ENCODE data around the gene LPCAT3. TPM values are rescaled to one million over a fixed set of nuclear protein-coding genes. Genes with fewer than 3 reads are reported as not detected.
A peak's percentile ranks its signal among the peaks of the same experiment; 100 is the strongest.

The LPCAT3 gene
- total RNA-seq, 2 donors from 2014 or later = 33.6 to 86.7 TPM

GRCh38 chr12:6938353-6939190 is 79.7 kb downstream of the LPCAT3 start:
- DNase-seq = no peak
- Mint-ChIP-seq H3K9me3 (no peaks in the 10 kb centered on the region), H3K27ac (peak overlapping the region; percentile 90), H3K4me1 (peaks cover 30% of the 10 kb centered on the region), H3K27me3 (ENCODE audit: insufficient read depth) (no peaks in the 10 kb centered on the region), H3K36me3 (ENCODE audit: low read depth) (peaks cover 75% of the 10 kb centered on the region), H3K4me3 (peak overlapping the region; percentile 63)
- Histone ChIP-seq H3K27me3 (ENCODE audit: control insufficient read depth, insufficient read depth, low read length, poor library complexity, severe bottlenecking) (no peaks in the 10 kb centered on the region), H3K4me3 (ENCODE audit: low read length) (peak overlapping the region; percentile 72), H3K9ac (ENCODE audit: extremely low read depth, low read length, poor library complexity, severe bottlenecking) (no peak overlapping the region), H3K27ac (ENCODE audit: low read depth, low read length) (peak overlapping the region; percentile 59), H3K36me3 (ENCODE audit: control insufficient read depth, insufficient read depth, low read length) (peaks cover 73% of the 10 kb centered on the region), H3K4me1 (ENCODE audit: control insufficient read depth, insufficient read depth, low read length) (peaks cover 6% of the 10 kb centered on the region), H3K9me3 (ENCODE audit: control insufficient read depth, low read length) (no peaks in the 10 kb centered on the region)
- WGBS, 2 experiments (ENCODE audit: insufficient coverage in 1 of 2, insufficient read length in 1 of 2) = 91 to 93% methylated on average over 14 to 32 of the region's 32 CpGs
- peak; percentile 6 for TF ChIP-seq CTCF (conservative IDR thresholded peaks at IDR 0.05)

- TF ChIP-seq CTCF (conservative IDR thresholded peaks at IDR 0.05) = peak; percentile 99
- H3K27me3 Mint-ChIP-seq (ENCODE audit: insufficient read depth) = no peaks in the 10 kb centered on the region
- peak overlapping the region; percentile 91 for H3K27ac ChIP-seq (ENCODE audit: low read depth, low read length)
- peak overlapping the region; percentile 90 for H3K27ac Mint-ChIP-seq
- peak overlapping the region; percentile 63 for H3K4me3 Mint-ChIP-seq
- DNase-seq = peak; percentile 99
- no peaks in the 10 kb centered on the region for H3K27me3 ChIP-seq (ENCODE audit: control insufficient read depth, insufficient read depth, low read length, poor library complexity, severe bottlenecking)
- peaks cover 25% of the 10 kb centered on the region for H3K4me1 Mint-ChIP-seq
- H3K9ac ChIP-seq (ENCODE audit: extremely low read depth, low read length, poor library complexity, severe bottlenecking) = peak overlapping the region; percentile 67
- H3K36me3 Mint-ChIP-seq (ENCODE audit: low read depth) = peaks cover 80% of the 10 kb centered on the region
- H3K4me1 ChIP-seq (ENCODE audit: control insufficient read depth, insufficient read depth, low read length) = peaks cover 8% of the 10 kb centered on the region
- H3K36me3 ChIP-seq (ENCODE audit: control insufficient read depth, insufficient read depth, low read length) = peaks cover 81% of the 10 kb centered on the region
- no peaks in the 10 kb centered on the region for H3K9me3 Mint-ChIP-seq
- WGBS, 2 experiments (ENCODE audit: insufficient coverage in 1 of 2, insufficient read length in 1 of 2) = 7 to 15% methylated on average over 53 to 80 of the region's 80 CpGs
- H3K9me3 ChIP-seq (ENCODE audit: control insufficient read depth, low read length) = no peaks in the 10 kb centered on the region
- H3K4me3 ChIP-seq (ENCODE audit: low read length) = peak overlapping the region; percentile 72
Measured at GRCh38 chr12:6937481-6938352, 80.6 kb downstream of the LPCAT3 start.

GRCh38 chr12:6936636-6937480 is 81.4 kb downstream of the LPCAT3 start:
- peaks cover 25% of the 10 kb centered on the region for H3K4me1 Mint-ChIP-seq
- H3K27me3 Mint-ChIP-seq (ENCODE audit: insufficient read depth) = no peaks in the 10 kb centered on the region
- Histone ChIP-seq H3K4me1 (ENCODE audit: control insufficient read depth, insufficient read depth, low read length) (peaks cover 10% of the 10 kb centered on the region), H3K4me3 (ENCODE audit: low read length) (peak overlapping the region; percentile 40), H3K9ac (ENCODE audit: extremely low read depth, low read length, poor library complexity, severe bottlenecking) (no peak overlapping the region), H3K27ac (ENCODE audit: low read depth, low read length) (peak overlapping the region; percentile 91), H3K27me3 (ENCODE audit: control insufficient read depth, insufficient read depth, low read length, poor library complexity, severe bottlenecking) (no peaks in the 10 kb centered on the region), H3K36me3 (ENCODE audit: control insufficient read depth, insufficient read depth, low read length) (peaks cover 75% of the 10 kb centered on the region), H3K9me3 (ENCODE audit: control insufficient read depth, low read length) (no peaks in the 10 kb centered on the region)
- 82 to 94% methylated on average over 15 to 36 of the region's 36 CpGs for WGBS, 2 experiments (ENCODE audit: insufficient coverage in 1 of 2, insufficient read length in 1 of 2)
- peak; percentile 46 for TF ChIP-seq CTCF (conservative IDR thresholded peaks at IDR 0.05)
- H3K9me3 Mint-ChIP-seq = no peaks in the 10 kb centered on the region
- peak overlapping the region; percentile 63 for H3K4me3 Mint-ChIP-seq
- H3K27ac Mint-ChIP-seq = peak overlapping the region; percentile 89
- DNase-seq = peak; percentile 71
- peaks cover 74% of the 10 kb centered on the region for H3K36me3 Mint-ChIP-seq (ENCODE audit: low read depth)

All from endodermal cell (in vitro differentiated cells).